COLO829 (cell line): ENCODE data around the gene DHRS2.

ENCODE experiments used
- DNase-seq: peaks from one replicate; pipeline ENCODE4 v3.0.0; 2012; ENCODE audit warnings: low spot score

DHRS2 gene

GRCh38 chr14:23694085-23694948 is 58.2 kb downstream of the DHRS2 start:
- no peak for DNase-seq
